Adipose tissue (tissue), 3 donors: Measurements from ENCODE around the gene CD44. TPM values are rescaled to one million over a fixed set of nuclear protein-coding genes. Genes with fewer than 3 reads are reported as not detected.
"Not testable (repeated sequence)": the region's sequence is repeated elsewhere in the genome, so short reads cannot be mapped to it uniquely, and the experiment has no call there.

Source experiments
- H3K27ac ChIP-seq: one replicate; pipeline ENCODE4 v1.5.1; 2013; ENCODE audit warnings: low read depth, low read length
- WGBS, 3 donors: extraction: QIAGEN DNeasy Blood & Tissue Kit; methylation state at CpG; one replicate each; pipeline ENCODE4 v1.1.7; 2013; 5-methylcytosine and 5-hydroxymethylcytosine counted together
- polyA plus RNA-seq, 3 donors: library from polyadenylated mRNA; stranded (reverse); fragments of 200-250 nt; gene quantifications; one replicate each; pipeline ENCODE4 v1.2.3, GENCODE V29; 2013
- donor health status: healthy with polysubstance abuse.
- donor health status: Bipolar disorder and iron deficiency.
- donor health status: healthy.

The CD44 gene
- polyA plus RNA-seq, result 100 to 1,000 TPM in 2 of 3 donors, 10 to 100 TPM in 1; 42.4 to 157 (median 110) TPM

DNA sequence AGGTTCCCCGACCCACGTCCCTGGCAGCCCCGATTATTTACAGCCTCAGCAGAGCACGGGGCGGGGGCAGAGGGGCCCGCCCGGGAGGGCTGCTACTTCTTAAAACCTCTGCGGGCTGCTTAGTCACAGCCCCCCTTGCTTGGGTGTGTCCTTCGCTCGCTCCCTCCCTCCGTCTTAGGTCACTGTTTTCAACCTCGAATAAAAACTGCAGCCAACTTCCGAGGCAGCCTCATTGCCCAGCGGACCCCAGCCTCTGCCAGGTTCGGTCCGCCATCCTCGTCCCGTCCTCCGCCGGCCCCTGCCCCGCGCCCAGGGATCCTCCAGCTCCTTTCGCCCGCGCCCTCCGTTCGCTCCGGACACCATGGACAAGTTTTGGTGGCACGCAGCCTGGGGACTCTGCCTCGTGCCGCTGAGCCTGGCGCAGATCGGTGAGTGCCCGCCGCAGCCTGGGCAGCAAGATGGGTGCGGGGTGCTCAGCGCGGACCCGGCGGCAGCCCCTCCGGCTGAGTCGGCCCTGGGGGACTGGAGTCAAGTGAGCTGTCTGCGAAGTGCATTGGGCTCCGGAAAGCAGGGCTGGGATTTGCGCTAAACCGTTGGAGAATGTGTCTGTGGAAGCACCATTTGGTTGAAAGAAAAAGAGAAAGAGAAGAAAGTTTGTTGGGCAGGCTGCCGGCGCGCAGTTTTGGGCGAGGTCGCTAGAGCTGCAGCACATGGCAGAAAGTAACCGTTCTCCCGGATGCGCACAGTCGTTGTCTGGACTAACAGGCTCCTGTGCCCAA is at the start of gene CD44:
Gene CD44 (plus strand): TSS at position 229 of the 779 bp plus-strand sequence. CDS start 133 bp downstream, at position 362.
- H3K27ac ChIP-seq, result peak within 1 kb of the TSS; percentile 79
- 0 to 1% (median 1%) methylated on average over 51 to 55 of the region's 55 CpGs for WGBS, 3 donors

GRCh38 chr11:35089666-35090065 is 49.3 kb upstream of the CD44 start:
- H3K27ac ChIP-seq, result no peak overlapping the region
- 95 to 100% (median 98%) methylated on average over 1 of the region's 1 CpG for WGBS, 3 donors

DNA sequence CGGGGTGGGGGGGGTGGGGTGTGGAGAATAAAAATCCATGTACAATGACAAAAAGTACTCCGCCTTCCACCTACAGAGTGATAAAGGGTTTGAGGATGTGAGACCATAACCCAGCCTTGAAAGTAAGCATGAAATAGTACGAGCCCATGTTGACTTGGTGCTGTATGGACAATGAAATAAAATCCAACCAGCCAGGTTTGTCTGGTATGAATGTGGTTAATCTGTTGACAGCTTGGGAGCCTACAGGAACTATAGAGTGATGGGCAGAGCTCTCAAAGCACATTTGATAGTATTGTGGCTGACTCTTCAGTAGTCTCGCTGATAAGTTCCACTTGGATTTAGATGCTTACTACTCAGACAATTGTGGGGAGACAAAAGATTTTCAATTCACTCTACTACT is 48.8 kb upstream of the CD44 start:
- WGBS, 3 donors, result 95 to 98% (median 95%) methylated on average over 4 of the region's 4 CpGs
- H3K27ac ChIP-seq, result no peak overlapping the region

DNA sequence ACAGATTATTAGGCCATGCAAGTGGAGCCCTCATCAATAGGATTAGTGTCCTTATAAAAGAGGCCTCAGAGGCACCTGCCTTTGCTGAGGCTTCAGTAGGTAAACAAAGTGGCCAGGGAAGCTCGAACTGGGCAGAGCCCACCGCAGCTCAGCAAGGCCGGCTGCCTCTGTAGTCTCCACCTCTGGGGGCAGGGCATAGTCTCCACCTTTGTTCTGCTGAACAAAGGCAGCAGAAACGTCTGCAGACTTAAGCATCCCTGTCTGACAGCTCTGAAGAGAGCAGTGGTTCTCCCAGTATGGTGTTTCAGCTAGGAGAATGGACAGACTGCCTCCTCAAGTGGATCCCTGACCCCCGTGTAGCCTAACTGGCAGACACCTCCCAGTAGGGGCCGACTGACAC is 48.0 kb upstream of the CD44 start:
- 81 to 91% (median 84%) methylated on average over 6 of the region's 6 CpGs for WGBS, 3 donors
- not testable (repeated sequence) for H3K27ac ChIP-seq

- WGBS, 3 donors, result 47 to 100% (median 70%) methylated on average over 2 of the region's 2 CpGs
- H3K27ac ChIP-seq, result no peak overlapping the region
These were observed 42.2 kb upstream of the CD44 start for GRCh38 chr11:35096723-35097122.

DNA sequence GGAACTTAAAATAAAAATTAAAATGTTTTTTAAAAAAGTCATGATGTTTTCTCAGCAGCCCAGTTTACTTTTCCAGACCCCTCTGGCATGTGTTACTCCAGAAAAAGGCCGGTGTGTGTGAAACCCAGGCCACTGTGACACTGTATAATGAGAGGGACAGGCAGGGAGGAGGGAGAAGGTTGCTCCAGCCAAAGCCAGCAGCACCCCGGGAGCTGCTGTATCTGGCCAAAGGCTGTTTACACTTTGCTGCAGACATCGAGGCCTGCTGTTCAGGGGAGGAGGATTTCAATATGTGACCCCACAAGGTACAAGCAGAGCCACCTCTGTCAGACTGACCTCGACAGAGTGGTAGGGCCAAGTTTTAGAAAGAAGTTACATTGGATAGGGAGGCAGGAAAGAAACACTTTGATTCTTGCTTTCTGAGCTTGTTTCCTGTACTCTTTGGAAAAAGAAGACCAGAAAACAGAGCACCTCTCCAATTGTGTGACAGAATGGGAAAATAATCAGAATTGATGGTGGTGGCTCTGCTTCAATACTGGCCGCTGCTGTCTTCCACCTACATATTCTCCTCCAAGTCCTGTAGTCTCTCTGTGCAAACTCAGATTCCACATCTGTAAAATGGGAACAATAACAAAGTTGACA is 41.0 kb upstream of the CD44 start:
- WGBS, 3 donors, result 53 to 63% (median 56%) methylated on average over 5 of the region's 5 CpGs
- H3K27ac ChIP-seq, result no peak overlapping the region

- 52 to 84% (median 58%) methylated on average over 5 of the region's 5 CpGs for WGBS, 3 donors
- no peak overlapping the region for H3K27ac ChIP-seq
These were observed 40.1 kb upstream of the CD44 start for GRCh38 chr11:35098855-35099254.

DNA sequence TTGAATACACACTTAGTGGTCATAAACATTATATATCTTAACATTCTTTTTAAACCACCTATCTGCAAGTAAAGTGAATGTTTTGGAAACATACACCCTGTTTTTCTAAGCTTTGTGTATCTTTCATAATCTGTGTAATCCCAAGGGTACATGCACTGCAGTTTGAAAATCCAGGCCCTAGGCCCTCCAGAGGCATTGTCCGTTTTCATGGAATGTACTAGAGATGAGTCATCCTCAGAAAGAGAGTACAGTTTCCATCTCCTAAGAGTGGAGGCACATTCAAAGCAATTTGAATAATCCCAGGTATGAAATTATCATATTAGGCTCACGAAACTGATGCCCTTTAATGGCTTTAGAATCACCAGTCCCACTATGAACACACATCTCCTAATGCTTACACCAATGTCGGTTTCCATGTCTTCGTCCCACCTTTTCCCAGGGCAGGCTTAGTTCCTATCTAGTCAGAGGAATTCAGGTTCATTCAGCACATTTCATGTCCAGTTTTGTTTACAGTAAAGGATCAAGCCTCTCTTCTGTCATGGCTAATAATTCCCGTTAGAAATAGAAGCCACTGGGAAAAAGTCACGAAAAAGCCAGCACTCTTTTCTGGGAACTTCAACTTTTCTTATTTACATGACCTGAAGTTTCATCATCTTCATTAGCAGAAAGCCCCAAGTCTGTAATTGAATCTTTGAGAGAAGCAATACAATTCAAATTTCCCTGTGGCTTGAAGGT is 39.5 kb upstream of the CD44 start:
- no peak overlapping the region for H3K27ac ChIP-seq
- WGBS, 3 donors, result 69 to 77% (median 71%) methylated on average over 6 of the region's 6 CpGs

DNA sequence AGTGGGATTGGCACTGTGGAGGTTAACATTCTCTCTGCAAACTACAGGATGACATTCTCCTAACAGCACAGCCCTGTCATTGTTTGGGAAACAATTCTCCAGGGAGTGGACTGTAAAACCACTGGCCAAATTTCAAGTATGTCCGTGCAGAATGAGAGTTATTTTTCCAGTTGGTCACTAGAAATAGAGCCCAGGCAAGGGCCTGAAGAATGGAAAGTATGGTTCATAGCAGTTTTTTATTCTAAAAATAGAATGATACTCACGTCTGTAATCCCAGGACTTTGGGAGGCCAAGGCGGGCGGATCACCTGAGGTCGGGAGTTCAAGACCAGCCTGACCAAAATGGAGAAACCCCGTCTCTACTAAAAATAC is 39.0 kb upstream of the CD44 start:
- 46 to 63% (median 49%) methylated on average over 6 of the region's 6 CpGs for WGBS, 3 donors
- H3K27ac ChIP-seq, result no peak overlapping the region

GRCh38 chr11:35101223-35101622 is 37.7 kb upstream of the CD44 start:
- no peak overlapping the region for H3K27ac ChIP-seq
- 72 to 86% (median 77%) methylated on average over 3 of the region's 3 CpGs for WGBS, 3 donors

DNA sequence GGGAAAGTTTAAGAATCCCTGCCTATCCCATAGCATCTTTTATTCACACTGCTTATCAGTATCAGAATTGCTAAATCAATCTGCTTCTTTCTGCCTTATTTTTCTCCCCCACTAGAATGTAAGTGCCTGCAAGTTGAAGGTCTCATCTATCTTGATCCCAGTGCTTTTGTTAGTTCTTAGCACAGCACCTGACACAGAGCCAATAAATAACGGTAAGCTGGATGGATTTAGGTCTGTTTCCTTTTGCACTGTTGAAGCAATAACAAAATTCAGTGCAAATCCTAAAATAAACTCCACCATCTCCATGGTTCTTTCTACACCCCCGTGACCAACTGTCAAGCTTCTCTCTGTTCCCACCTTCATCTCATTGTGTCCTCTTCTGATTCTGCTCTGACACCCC is 36.7 kb upstream of the CD44 start:
- no peak overlapping the region for H3K27ac ChIP-seq
- WGBS, 3 donors, result 51 to 59% (median 58%) methylated on average over 2 of the region's 2 CpGs

DNA sequence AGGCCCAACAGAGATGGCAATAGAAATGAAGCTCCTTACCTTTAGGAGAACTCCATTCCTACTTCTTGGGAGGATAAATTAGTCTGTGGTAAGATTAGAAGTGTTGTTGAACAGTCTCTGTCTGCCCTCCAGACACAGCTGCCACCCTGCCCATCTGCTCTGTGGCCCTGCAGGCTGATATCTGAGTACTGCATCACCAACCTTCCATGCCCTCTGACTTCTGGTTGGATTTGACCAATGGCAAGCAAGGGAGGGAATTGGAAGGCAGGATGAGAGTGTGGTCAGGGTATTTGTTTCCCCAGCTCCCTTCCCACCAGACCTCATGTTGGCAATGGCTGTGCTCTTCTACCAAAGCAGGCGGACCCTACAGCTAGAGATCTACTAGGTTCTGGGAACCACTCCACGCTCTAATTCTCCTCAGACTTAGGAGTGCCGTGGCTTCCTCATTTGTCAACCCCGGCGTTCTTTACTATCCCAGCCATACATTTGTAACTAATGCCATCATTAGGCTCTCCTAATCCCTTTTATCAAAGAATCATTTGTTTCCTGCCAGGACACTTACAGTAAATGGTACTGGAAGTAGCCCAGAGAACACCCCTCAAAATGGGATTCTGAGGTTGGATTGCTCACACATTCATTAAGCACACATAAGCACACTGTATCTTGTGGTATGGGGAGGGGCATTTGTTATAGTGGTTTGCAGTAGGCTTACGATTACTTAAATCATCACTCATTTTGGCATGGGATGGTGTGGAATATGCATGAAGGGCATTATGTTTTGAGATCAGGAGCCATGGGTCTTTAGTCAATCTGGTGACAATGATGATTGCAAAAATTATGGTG is 35.4 kb upstream of the CD44 start:
- H3K27ac ChIP-seq, result no peak overlapping the region
- 89 to 96% (median 89%) methylated on average over 6 of the region's 6 CpGs for WGBS, 3 donors

DNA sequence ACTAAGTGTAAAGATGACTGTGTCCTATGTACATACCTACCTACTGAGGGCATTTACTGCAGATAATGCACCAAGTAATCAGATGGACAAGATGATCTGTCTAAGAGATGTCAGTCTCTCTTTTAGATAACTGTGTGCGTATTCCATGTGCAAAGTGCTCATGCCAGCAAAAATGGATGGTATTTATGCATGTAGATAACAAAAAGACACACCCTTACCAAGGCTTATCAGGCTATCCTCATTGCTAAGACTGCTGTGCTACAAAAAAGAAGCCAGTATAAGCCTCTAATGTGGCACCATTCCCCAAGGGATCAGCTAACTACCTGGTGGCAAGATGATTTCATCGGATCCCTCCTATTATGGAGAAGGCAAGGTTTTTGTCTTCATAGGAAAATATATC is 34.3 kb upstream of the CD44 start:
- WGBS, 3 donors, result 91 to 98% (median 93%) methylated on average over 2 of the region's 2 CpGs
- no peak overlapping the region for H3K27ac ChIP-seq

DNA sequence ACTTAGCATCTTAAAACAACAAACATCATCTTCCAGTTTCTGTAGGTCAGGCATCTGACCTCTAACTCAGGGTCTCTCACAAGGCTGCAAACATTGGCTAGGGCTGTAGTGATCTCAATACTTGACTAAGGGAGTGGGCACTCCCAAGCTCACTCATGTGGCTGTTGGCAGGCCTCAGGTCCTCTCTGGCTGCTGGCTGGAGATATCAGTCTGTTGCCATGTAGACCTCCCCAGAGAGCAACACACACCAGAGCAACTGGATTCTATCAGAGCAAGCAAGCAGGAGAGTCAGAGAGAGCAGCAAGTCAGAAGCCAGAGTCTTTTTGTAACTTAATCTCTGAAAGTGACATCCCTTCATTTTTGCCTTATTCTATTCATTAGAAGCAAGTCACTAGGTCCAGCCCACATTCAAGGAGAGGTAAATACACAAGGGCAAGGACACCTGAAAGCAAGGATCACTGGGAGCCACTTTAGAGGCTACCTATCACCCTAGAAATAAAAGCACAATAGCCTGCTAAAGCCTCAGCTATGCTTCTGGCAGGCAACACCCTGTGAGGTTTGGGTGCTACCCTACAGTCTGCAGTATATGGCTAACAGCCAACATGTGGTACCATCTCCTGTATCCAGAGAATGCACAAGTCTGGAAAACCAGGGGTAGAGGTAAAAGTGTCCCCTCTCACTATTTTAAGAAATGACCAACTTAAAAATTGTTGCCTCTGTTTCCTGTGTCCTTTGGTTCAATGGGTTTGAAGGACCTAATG is 33.5 kb upstream of the CD44 start:
- H3K27ac ChIP-seq, result no peak overlapping the region

- 52 to 78% (median 53%) methylated on average over 2 of the region's 2 CpGs for WGBS, 3 donors
- H3K27ac ChIP-seq, result no peak overlapping the region
These were observed 32.4 kb upstream of the CD44 start for GRCh38 chr11:35106595-35106994.

- H3K27ac ChIP-seq, result no peak overlapping the region
- 35 to 69% (median 42%) methylated on average over 2 of the region's 2 CpGs for WGBS, 3 donors
These were observed 31.1 kb upstream of the CD44 start for GRCh38 chr11:35107861-35108260.

DNA sequence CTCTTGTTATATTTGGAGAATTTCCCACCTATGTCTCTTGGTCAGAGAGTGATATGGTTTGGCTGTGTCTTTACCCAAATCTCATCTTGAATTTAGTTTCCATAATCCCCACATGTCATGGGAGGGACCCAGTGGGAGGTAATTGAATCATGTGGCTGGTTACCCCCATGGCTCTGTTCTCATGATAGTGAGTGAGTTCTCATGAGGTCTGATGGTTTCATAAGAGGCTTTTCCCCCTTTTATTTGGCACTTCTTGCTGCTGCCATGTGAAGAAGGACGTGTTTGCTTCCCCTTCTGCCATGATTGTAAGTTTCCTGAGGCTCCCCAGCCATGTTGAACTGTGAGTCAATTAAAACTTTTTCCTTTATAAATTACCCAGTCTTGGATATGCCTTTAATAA is 30.6 kb upstream of the CD44 start:
- H3K27ac ChIP-seq, result not testable (repeated sequence)
- WGBS, 3 donors, result 68 to 91% (median 71%) methylated on average over 1 of the region's 1 CpG

DNA sequence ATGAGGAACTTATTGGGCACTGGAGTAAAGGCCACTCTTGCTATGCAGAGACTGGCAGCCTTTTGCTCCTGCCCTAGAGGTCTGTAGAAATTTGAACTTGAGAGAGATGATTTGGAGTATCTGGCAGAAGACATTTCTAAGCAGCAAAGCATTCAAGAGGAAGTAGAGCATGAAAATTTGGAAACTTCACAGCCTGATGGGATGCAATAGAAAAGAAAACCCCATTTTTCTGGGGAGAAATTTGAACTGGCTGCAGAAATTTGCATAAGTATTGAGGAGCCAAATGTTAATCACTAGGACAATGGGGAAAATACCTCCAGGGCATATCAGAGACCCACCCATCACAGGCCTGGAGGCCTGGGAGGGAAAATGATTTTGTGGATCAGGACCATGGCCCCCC is 29.9 kb upstream of the CD44 start:
- no peak overlapping the region for H3K27ac ChIP-seq
